Measurements from ENCODE around the gene RPL10A.
A peak's percentile ranks its signal among the peaks of the same experiment; 100 is the strongest.

RPL10A gene

DNA sequence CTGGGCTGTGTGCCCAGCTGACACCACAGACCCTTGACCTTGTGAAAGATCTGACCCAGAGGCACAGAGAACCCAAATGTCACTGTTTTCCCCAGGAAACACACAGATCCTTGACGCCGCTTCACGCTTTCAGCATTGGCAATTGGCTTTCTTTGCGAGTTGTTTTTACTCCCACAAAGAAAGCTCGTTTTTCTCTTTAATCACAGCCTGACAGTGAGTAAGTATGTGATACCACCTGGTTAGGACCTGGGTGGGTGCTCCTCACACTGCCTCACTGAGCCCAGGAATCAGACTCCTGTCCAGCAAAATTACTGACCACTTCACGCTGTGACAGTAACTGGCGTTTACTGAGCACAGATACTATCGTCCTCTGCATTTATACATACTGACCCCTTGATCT is 13.0 kb downstream of the RPL10A start:
- TF ChIP-seq, protein P1, sequence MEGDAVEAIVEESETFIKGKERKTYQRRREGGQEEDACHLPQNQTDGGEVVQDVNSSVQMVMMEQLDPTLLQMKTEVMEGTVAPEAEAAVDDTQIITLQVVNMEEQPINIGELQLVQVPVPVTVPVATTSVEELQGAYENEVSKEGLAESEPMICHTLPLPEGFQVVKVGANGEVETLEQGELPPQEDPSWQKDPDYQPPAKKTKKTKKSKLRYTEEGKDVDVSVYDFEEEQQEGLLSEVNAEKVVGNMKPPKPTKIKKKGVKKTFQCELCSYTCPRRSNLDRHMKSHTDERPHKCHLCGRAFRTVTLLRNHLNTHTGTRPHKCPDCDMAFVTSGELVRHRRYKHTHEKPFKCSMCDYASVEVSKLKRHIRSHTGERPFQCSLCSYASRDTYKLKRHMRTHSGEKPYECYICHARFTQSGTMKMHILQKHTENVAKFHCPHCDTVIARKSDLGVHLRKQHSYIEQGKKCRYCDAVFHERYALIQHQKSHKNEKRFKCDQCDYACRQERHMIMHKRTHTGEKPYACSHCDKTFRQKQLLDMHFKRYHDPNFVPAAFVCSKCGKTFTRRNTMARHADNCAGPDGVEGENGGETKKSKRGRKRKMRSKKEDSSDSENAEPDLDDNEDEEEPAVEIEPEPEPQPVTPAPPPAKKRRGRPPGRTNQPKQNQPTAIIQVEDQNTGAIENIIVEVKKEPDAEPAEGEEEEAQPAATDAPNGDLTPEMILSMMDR (IDR thresholded peaks at IDR 0.05; ENCODE audit: unreplicated experiment in 3 of 3) = no peak
- no peaks in the 10 kb centered on the region for H3K27me3 Mint-ChIP-seq (ENCODE audit: low read depth)

DNA sequence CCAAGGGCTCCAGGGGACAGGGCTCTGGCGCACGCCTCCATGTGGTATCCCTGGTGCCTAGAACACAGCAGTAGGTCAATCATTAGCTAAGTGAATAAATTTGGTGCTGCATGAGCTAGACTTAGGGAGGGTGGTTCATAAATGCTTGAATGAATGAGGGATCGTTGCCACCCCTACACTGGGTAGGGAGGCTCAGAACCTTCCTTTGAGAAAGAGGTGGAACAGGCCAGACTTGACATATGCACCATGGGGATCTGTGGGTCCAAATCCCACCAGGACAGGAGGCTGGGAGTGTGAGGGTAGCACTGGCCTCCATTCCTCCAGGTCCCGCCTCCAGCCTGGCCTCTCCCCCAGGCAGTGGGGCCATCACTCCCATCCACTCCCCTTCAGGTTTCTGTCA is 14.9 kb downstream of the RPL10A start:
- TF ChIP-seq, protein P1 (IDR thresholded peaks at IDR 0.05; ENCODE audit: unreplicated experiment in 3 of 3) = no peak
- peaks cover 28% of the 10 kb centered on the region for H3K4me1 Mint-ChIP-seq
- no peaks in the 10 kb centered on the region for H3K27me3 Mint-ChIP-seq (ENCODE audit: low read depth)
- peaks cover 29% of the 10 kb centered on the region for H3K36me3 Mint-ChIP-seq (ENCODE audit: low read depth)
- H3K27ac Mint-ChIP-seq = peak overlapping the region; percentile 64 to 93 (median 91)
- H3K4me3 Mint-ChIP-seq = peak overlapping the region in 2 of 3 experiments; percentile 41 to 46
- no peaks in the 10 kb centered on the region for H3K9me3 Mint-ChIP-seq

More for the DNA sequence above, 13.0 kb downstream of the RPL10A start:
- Mint-ChIP-seq H3K9me3 (no peaks in the 10 kb centered on the region), H3K27ac (peak overlapping the region in 1 of 3 experiments; percentile 48), H3K4me1 (peaks cover 20% of the 10 kb centered on the region), H3K36me3 (ENCODE audit: low read depth) (peaks cover 45% of the 10 kb centered on the region), H3K4me3 (no peak overlapping the region)

DNA sequence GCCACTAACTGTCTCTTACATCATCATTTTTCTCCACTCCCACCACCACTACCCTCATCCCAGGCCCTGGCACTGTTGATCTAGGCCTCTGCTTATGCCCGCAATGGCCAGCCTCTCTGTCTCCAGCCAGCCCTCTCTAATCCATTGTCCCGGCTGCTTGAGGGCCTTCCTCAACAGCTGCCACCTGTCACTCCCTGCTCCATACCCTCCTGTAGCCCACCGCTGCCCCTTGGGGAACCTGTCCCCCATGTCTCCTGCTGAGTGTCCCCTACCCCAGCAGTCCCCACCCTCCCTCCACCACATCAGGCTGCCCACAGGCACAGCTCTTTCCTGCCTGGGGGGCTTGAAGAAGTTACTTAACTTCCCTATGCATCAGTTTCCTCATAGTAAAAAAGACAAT is 15.3 kb downstream of the RPL10A start:
- H3K4me3 Mint-ChIP-seq = peak overlapping the region in 2 of 3 experiments; percentile 41 to 46
- peak overlapping the region; percentile 64 to 93 (median 91) for H3K27ac Mint-ChIP-seq
- peaks cover 33% of the 10 kb centered on the region for H3K4me1 Mint-ChIP-seq
- no peaks in the 10 kb centered on the region for H3K27me3 Mint-ChIP-seq (ENCODE audit: low read depth)
- no peaks in the 10 kb centered on the region for H3K9me3 Mint-ChIP-seq
- TF ChIP-seq, protein P1 (IDR thresholded peaks at IDR 0.05; ENCODE audit: unreplicated experiment in 3 of 3) = no peak
- peaks cover 25% of the 10 kb centered on the region for H3K36me3 Mint-ChIP-seq (ENCODE audit: low read depth)

DNA sequence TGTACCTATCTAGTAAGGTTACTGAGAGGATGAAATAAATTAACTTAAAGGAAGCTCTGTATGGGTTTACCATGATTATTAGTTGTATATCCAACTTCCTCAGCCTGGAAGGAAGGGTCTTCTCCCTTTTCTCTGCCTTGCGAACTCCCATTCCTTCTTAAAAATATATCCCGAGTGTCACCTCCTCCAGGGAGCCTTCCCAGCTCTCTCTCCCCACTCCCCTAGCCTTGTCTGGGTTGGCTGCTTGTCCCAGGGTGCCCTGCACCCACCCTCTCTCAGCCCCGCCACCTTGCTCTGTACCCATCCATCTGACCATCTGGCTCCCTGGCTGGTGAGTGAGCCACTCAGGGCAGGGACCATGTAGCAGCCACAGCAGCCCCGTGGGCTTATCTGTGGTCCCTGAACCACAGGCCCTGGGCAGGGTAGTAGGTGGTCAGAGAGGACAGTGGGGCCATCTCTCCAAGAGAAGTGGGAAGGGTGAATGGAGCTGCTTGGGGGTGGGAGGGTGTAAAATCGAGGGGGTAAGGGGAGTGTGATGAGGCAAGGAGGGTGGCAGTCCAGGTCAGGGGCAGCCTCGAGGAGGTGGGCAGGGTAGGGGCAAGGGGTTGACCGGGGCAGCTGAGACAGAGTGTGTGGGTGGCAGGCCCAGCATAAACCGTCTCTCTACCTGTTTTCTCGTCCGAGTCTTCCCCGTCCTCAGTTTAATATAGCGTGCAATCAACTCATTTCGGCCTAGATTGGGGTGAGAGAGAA is 15.9 kb downstream of the RPL10A start:
- Mint-ChIP-seq H3K4me1 (peaks cover 36% of the 10 kb centered on the region), H3K27ac (peak overlapping the region; percentile 64 to 93 (median 91)), H3K27me3 (ENCODE audit: low read depth) (no peaks in the 10 kb centered on the region), H3K36me3 (ENCODE audit: low read depth) (peaks cover 21% of the 10 kb centered on the region), H3K4me3 (no peak overlapping the region), H3K9me3 (no peaks in the 10 kb centered on the region)
- TF ChIP-seq, protein P1 (IDR thresholded peaks at IDR 0.05; ENCODE audit: unreplicated experiment in 3 of 3) = no peak

DNA sequence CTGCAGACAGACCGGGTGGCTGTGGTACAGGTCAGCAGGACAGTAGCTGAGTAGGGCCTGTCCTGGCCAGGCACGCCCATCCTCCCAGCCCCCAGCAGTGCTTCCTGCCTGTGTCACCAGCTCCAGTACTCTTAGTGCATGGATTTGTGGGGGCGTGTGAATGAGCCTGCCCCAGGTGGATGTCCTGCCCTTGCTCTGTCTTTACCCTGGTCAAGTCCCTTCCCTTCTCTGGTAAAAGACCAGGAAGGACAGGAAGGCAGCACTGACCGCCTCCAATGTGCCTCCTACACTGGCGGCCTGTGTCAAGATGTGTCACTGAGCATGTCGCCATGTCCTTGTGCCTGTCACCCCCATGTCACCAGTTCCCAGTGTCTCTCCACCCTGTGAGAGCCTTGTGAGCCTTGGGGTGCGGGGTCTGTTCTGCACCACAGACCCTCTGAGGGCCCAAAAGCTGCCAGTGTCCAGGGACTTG is 16.8 kb downstream of the RPL10A start:
- no peaks in the 10 kb centered on the region for H3K9me3 Mint-ChIP-seq
- peak overlapping the region; percentile 29 to 93 (median 44) for H3K27ac Mint-ChIP-seq
- H3K27me3 Mint-ChIP-seq (ENCODE audit: low read depth) = no peaks in the 10 kb centered on the region
- H3K36me3 Mint-ChIP-seq (ENCODE audit: low read depth) = peaks cover 21% of the 10 kb centered on the region
- TF ChIP-seq, protein P1 (IDR thresholded peaks at IDR 0.05; ENCODE audit: unreplicated experiment in 3 of 3) = no peak
- H3K4me1 Mint-ChIP-seq = peaks cover 38% of the 10 kb centered on the region
- no peak overlapping the region for H3K4me3 Mint-ChIP-seq
